NT2/D1 (cell line): ENCODE data around the gene ATP8B2.

ENCODE experiments used
- SUZ12 ChIP-seq: IDR thresholded peaks from 2 replicates; pipeline ENCODE4 v1.6.1; 2011; ENCODE audit not compliant: insufficient read length, insufficient read depth; ENCODE audit errors: extremely low read depth
- YY1 ChIP-seq: IDR thresholded peaks from 2 replicates; pipeline ENCODE4 v1.6.1; 2011; ENCODE audit not compliant: insufficient read length, insufficient read depth
- ZNF274 ChIP-seq: IDR thresholded peaks from 2 replicates; pipeline ENCODE4 v1.6.1; 2011; ENCODE audit warnings: mild to moderate bottlenecking, low read depth, low read length

GRCh38 chr1:154324669-154325582, at the start of gene ATP8B2:
- TF ChIP-seq ZNF274 (no peak), YY1 (peak; percentile 92), SUZ12 (no peak)
